ENCODE data around the gene DLK2.

GRCh38 chr6:43495409-43495941 lies 40.1 kb upstream of the DLK2 start:
- TF ChIP-seq CTCF (conservative IDR thresholded peaks at IDR 0.05) = peak; percentile 52
- no peak for TF ChIP-seq EZH2 (IDR thresholded peaks at IDR 0.05; ENCODE audit: low read depth)

All from PC-9 (cell line).